ENCODE data around the gene TOX2.

DNA sequence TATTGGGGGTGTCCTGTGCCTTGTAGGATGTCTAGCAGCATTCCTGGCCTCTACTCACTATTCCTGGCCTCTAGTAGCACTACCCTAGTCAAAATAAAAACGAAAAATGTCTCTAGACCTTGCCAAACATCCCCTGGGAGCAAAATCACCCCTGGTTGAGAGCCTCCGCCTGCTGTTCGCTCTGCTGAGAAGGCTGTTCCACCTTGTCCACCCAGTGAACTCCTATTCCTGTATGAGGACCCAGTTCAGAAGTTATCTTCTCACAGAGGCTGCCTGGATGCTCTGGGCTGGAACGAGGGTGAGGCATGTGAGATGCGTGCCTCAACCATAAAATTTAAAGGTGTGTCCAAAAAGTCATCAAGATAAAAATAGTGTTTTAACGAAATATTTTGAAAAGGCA lies 101.9 kb downstream of the TOX2 start:
- TF ChIP-seq POLR2A (IDR thresholded peaks at IDR 0.05): no peak
- TF ChIP-seq, protein P1, sequence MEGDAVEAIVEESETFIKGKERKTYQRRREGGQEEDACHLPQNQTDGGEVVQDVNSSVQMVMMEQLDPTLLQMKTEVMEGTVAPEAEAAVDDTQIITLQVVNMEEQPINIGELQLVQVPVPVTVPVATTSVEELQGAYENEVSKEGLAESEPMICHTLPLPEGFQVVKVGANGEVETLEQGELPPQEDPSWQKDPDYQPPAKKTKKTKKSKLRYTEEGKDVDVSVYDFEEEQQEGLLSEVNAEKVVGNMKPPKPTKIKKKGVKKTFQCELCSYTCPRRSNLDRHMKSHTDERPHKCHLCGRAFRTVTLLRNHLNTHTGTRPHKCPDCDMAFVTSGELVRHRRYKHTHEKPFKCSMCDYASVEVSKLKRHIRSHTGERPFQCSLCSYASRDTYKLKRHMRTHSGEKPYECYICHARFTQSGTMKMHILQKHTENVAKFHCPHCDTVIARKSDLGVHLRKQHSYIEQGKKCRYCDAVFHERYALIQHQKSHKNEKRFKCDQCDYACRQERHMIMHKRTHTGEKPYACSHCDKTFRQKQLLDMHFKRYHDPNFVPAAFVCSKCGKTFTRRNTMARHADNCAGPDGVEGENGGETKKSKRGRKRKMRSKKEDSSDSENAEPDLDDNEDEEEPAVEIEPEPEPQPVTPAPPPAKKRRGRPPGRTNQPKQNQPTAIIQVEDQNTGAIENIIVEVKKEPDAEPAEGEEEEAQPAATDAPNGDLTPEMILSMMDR (IDR thresholded peaks at IDR 0.05): no peak

Data from thyroid gland (tissue), 4 donors.